Tibial nerve (tissue), 3 donors: Measurements from ENCODE around the gene PTPRD.

ENCODE experiments used
- POLR2A ChIP-seq, 2 donors: fragments of 450-650 bp; IDR thresholded peaks; one replicate each; pipeline ENCODE4 v1.6.1; 2017; ENCODE audit warnings: antibody characterized with exemption in 2 of 2, mild to moderate bottlenecking in 2 of 2, moderate library complexity in 2 of 2
- TF ChIP-seq, protein P1 (sequence below), 5 experiments: fragments of 200-600 bp in 3 of 5; fragments of 450-650 bp in 2 of 5; sonication (generic) in 3 of 5; IDR thresholded peaks; one replicate each; pipeline ENCODE4 v1.5.1; 2016 to 2019; ENCODE audit warnings: antibody characterized with exemption in 5 of 5, mild to moderate bottlenecking in 3 of 5, moderate library complexity in 2 of 5

DNA sequence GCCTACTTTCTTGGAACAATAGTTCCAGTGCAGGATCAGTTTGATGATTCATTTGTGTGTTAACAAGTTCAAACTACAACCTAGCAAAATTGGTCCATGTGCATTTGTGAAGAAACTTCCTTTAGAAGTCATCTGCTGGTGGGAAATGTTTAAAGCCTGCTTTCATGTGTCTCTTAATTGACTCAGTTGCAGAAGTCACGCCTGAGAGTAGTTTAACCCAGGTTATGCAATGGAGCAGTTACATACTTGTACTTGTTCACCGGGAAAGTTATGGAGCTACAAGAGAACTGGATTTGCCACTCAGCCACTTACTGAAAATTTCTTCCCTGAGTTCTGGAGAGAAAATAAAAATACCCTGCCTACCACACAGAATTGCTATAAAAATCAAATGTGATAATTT lies 1397.8 kb downstream of the PTPRD start:
- TF ChIP-seq, protein P1, sequence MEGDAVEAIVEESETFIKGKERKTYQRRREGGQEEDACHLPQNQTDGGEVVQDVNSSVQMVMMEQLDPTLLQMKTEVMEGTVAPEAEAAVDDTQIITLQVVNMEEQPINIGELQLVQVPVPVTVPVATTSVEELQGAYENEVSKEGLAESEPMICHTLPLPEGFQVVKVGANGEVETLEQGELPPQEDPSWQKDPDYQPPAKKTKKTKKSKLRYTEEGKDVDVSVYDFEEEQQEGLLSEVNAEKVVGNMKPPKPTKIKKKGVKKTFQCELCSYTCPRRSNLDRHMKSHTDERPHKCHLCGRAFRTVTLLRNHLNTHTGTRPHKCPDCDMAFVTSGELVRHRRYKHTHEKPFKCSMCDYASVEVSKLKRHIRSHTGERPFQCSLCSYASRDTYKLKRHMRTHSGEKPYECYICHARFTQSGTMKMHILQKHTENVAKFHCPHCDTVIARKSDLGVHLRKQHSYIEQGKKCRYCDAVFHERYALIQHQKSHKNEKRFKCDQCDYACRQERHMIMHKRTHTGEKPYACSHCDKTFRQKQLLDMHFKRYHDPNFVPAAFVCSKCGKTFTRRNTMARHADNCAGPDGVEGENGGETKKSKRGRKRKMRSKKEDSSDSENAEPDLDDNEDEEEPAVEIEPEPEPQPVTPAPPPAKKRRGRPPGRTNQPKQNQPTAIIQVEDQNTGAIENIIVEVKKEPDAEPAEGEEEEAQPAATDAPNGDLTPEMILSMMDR (IDR thresholded peaks at IDR 0.05): no peak
- no peak for TF ChIP-seq POLR2A (IDR thresholded peaks at IDR 0.05)
